Activated CD4-positive, alpha-beta memory T cell treated with anti-CD3 and anti-CD28 coated beads, Interleukin-2, amount 10 ng/mL, durations not matched to agents 7 days and 5 days (primary cell): ENCODE measurements around the gene TLR6. TPM values are rescaled to one million over a fixed set of nuclear protein-coding genes. Genes with fewer than 3 reads are reported as not detected.
A peak's percentile ranks its signal among the peaks of the same experiment; 100 is the strongest.

Experiments
- CTCF ChIA-PET: fragments of 350-600 bp; sonication (Branson Sonifier 250); formaldehyde crosslinking; loops from one replicate; lab custom pipeline; 2021; ENCODE audit warnings: antibody characterized with exemption, inconsistent platforms; lab: Charles Lee
- POLR2A ChIA-PET: fragments of 350-600 bp; sonication (Branson Sonifier 250); formaldehyde crosslinking; loops from one replicate; lab custom pipeline; 2021; ENCODE audit warnings: antibody characterized with exemption; lab: Charles Lee
- DNase-seq: peaks from one replicate; pipeline ENCODE4 v3.0.0-alpha.2; 2020
- H3K27ac Mint-ChIP-seq: one replicate; pipeline ENCODE4 v1.8.0; 2021; ENCODE audit warnings: mild to moderate bottlenecking, mixed read lengths
- H3K27me3 Mint-ChIP-seq: one replicate; pipeline ENCODE4 v1.8.0; 2021; ENCODE audit warnings: mixed read lengths
- H3K36me3 Mint-ChIP-seq: one replicate; pipeline ENCODE4 v1.8.0; 2021; ENCODE audit warnings: low read depth, mixed read lengths
- H3K4me1 Mint-ChIP-seq: one replicate; pipeline ENCODE4 v1.8.0; 2021; ENCODE audit warnings: mixed read lengths
- H3K4me3 Mint-ChIP-seq: one replicate; pipeline ENCODE4 v1.8.0; 2021; ENCODE audit warnings: mild to moderate bottlenecking, mixed read lengths
- H3K9me3 Mint-ChIP-seq: one replicate; pipeline ENCODE4 v1.8.0; 2021; ENCODE audit warnings: mixed read lengths
- total RNA-seq, 2 experiments: library from RNA; stranded (reverse); gene quantifications; one replicate each; pipeline ENCODE4 v1.2.3, GENCODE V29; 2021

TLR6 gene
- total RNA-seq, 2 experiments from 2014 or later, result 3.9 to 5.4 TPM

DNA sequence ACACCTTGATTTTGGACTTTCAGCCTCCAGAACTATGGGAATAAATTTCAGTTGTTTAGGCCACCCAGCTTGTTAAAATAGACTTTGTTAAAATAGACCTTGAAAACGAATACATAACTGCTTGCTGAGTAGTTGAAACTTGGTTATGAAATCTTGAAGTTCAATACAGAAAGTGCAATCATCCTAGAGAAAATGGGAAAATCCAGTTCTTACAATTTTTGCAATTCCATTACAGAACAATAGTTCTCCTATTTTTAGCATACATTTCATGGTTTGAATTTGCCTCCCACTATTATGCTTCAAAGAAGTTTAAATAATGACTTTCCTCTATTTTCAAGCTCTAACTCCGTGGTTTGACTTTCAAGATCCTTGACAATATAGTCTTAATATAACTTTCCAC lies 62.6 kb downstream of the TLR6 start:
- ChIA-PET CTCF (interaction anchor here (1.5 to 4.3 kb wide), 3 partner anchors 10 to 35 kb away, joined by 7 to 18 read pairs (median 11); partner anchors contain the start of genes TLR1 and TLR10), POLR2A (interaction anchor here (0.9 kb wide), 1 partner anchor 42 kb away, joined by 3 read pairs; no protein-coding TSS in a partner anchor)
- DNase-seq, result no peak
- Mint-ChIP-seq H3K4me1 (peaks cover 14% of the 10 kb centered on the region), H3K36me3 (peaks cover 65% of the 10 kb centered on the region), H3K4me3 (no peak overlapping the region), H3K27ac (no peak overlapping the region), H3K9me3 (peaks cover 19% of the 10 kb centered on the region), H3K27me3 (no peaks in the 10 kb centered on the region)

DNA sequence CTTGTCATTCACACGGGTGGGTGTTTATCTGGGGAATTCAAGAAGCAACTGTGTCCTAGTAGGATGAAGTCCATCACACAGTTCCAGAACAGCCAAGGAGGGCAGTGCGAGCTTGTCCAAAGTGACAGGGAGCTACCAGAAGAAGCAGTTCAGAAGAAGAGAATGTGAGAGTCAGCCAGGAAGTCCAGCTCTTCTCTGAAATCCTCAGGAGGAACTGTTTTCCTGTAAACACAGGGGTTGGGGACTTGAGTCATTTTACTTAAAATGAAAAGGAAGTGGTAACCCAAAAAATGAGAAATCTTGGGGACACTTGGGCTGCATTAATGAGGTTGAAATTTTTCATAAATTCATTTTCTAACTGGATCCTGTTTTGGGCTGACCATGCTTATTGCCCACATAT lies 65.6 kb downstream of the TLR6 start:
- POLR2A ChIA-PET, result interaction anchor here (1.0 to 2.6 kb wide), 2 partner anchors 13 to 630 kb away, joined by 4 to 10 read pairs; partner anchors contain the start of gene TLR1
- Mint-ChIP-seq H3K4me1 (peaks cover 14% of the 10 kb centered on the region), H3K27ac (peak overlapping the region; percentile 43), H3K27me3 (no peaks in the 10 kb centered on the region), H3K4me3 (no peak overlapping the region), H3K9me3 (peaks cover 10% of the 10 kb centered on the region), H3K36me3 (peaks cover 37% of the 10 kb centered on the region)
- CTCF ChIA-PET, result interaction anchor here (1.2 to 2.3 kb wide), 3 partner anchors 8 to 69 kb away, joined by 3 to 9 read pairs (median 6); partner anchors contain the start of gene TLR10
- DNase-seq, result no peak

DNA sequence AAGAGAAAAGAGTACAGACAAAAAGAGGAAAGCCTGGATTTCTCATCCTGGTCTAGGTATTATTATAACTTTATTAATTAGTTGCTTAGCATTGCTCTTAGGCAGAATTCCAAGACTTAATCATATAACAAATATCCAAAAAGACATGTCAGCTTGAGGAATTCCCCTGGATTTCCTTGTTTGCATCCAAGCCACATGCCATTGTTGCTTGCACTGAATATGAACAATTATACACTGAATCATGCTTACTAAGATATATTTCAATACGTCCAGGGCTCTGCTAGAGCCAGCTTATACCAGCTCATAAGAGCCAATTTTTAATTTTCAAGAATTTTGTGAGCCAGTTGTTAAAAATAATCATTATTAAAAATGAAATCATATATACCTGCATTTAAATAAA lies 68.3 kb downstream of the TLR6 start:
- no peak overlapping the region for H3K27ac Mint-ChIP-seq
- peaks cover 3% of the 10 kb centered on the region for H3K27me3 Mint-ChIP-seq
- CTCF ChIA-PET, result interaction anchor here (0.7 to 1.8 kb wide), 4 partner anchors 8 to 68 kb away, joined by 3 to 5 read pairs (median 4); partner anchors contain the start of gene TLR6
- H3K36me3 Mint-ChIP-seq, result peaks cover 21% of the 10 kb centered on the region
- H3K4me1 Mint-ChIP-seq, result peaks cover 14% of the 10 kb centered on the region
- peaks cover 5% of the 10 kb centered on the region for H3K9me3 Mint-ChIP-seq
- H3K4me3 Mint-ChIP-seq, result no peak overlapping the region
- POLR2A ChIA-PET, result interaction anchor here (0.6 kb wide), 1 partner anchor 88 kb away, joined by 3 read pairs; no protein-coding TSS in a partner anchor
- DNase-seq, result no peak

DNA sequence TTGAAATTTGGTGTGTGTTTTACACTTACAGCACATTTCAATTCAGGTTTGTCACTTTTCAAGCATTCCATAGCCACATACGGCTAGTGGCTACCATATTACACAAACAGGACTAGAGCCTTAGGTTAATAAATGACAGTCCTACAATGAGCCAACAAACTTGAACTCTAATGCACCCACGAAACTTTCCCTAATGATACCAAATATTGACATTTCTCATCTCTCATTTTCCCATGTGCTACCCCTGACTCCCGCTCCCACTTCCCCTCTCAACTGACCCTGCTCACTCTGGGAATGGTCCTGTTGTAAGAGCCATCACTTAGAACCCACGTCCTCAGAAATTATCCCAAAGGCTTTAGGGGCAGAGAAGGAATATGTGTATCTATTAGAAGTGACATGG lies 68.9 kb downstream of the TLR6 start:
- Mint-ChIP-seq H3K27ac (no peak overlapping the region), H3K4me3 (no peak overlapping the region), H3K4me1 (peaks cover 16% of the 10 kb centered on the region), H3K36me3 (peaks cover 21% of the 10 kb centered on the region), H3K27me3 (peaks cover 5% of the 10 kb centered on the region), H3K9me3 (peaks cover 5% of the 10 kb centered on the region)
- no peak for DNase-seq
- CTCF ChIA-PET, result no interaction called here
- POLR2A ChIA-PET, result no interaction called here

DNA sequence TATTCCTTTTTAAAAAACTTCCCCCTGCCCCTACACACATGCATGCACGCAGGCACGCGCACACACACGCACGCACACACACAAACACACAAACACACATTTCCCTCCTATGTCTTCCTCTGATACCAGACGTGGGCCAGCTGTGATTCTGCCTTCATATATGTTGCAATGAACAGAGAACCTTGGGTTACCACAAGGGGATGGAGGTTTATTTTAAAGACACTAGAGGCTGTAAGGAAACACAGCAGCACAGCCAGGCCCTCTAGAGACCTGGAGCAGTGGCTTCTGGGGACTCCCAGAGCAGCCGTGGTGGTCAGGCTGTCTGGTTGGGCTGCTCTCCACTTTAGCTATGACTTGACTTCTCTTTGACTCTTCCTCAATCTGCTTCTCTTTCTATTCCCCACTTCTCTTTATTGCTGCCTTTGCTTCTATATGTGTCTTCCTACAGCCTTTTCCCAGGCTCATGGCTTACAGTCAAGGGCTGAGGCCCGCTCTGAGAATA lies 70.7 kb downstream of the TLR6 start:
- H3K4me1 Mint-ChIP-seq, result peaks cover 7% of the 10 kb centered on the region
- ChIA-PET POLR2A (interaction anchor here (1.2 kb wide), 2 partner anchors 18 to 20 kb away, joined by 3 read pairs; partner anchors contain the start of gene TLR1), CTCF (interaction anchor here (1.1 to 1.9 kb wide), 3 partner anchors 18 to 75 kb away, joined by 4 to 6 read pairs (median 6); partner anchors contain the start of gene TLR1)

DNA sequence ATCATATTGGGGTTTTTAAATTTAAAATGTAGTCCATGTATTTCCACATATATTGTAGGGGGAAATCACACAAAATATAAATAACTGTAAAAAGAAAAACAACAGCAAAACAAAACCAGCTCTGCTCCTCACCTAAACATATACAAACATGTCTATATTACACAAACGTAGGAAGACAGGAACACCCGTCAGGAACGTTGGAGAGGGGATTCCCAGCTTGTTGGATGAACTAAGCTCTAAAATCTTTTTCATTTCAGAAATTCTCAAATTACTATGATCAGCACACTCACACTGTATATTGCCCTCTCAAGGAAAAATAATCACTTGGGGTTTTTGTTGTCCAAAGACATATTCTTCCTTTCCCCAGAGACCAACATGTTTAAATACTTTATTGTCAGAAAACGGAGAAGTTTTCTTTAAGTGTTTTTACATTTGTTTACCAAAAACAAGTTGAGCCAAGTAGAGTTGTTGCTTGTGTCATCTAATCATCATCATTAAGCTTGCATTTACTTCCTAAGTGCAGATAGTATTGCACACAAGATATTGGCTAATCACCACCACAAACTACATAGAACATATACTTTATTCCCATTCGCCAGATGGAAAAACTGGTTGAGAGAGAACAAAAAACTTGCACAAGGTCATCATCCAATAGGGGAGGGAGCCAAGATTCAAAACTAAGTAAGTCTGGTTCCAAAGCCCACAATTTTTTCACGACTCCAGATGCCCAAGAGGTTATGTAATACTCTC lies 71.4 kb downstream of the TLR6 start:
- no peak overlapping the region for H3K4me3 Mint-ChIP-seq
- H3K27ac Mint-ChIP-seq, result no peak overlapping the region
- peaks cover 6% of the 10 kb centered on the region for H3K27me3 Mint-ChIP-seq
- ChIA-PET POLR2A (interaction anchor here (1.0 to 1.2 kb wide), 3 partner anchors 19 to 69 kb away, joined by 3 read pairs; partner anchors contain the start of gene TLR1), CTCF (interaction anchor here (1.8 to 1.9 kb wide), 2 partner anchors 19 to 75 kb away, joined by 4 to 6 read pairs; no protein-coding TSS in a partner anchor)
- peaks cover 5% of the 10 kb centered on the region for H3K9me3 Mint-ChIP-seq
- peaks cover 8% of the 10 kb centered on the region for H3K36me3 Mint-ChIP-seq
- DNase-seq, result no peak
- H3K4me1 Mint-ChIP-seq, result peaks cover 2% of the 10 kb centered on the region

More for the DNA sequence above, 70.7 kb downstream of the TLR6 start:
- H3K27ac Mint-ChIP-seq, result no peak overlapping the region
- no peak for DNase-seq
- peaks cover 13% of the 10 kb centered on the region for H3K36me3 Mint-ChIP-seq
- no peak overlapping the region for H3K4me3 Mint-ChIP-seq
- H3K9me3 Mint-ChIP-seq, result peaks cover 5% of the 10 kb centered on the region
- H3K27me3 Mint-ChIP-seq, result peaks cover 6% of the 10 kb centered on the region

DNA sequence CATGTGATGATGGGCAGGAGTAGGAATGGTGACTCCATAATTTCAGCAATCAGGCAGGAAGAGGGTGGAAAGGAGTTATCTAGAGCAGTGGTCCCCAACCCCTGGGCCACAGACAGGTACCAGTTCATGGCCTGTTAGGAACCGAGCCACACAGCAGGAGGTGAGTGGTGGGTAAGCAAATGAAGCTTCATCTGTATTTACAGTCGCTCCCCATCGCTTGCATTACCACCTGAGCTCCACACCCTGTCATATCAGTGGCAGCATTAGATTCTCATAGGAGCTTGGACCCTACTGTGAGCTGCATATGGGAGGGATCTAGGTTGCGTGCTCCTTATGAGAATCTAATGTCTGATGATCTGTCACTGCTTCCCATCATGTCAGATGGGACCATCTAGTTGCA lies 72.5 kb downstream of the TLR6 start:
- Mint-ChIP-seq H3K27ac (no peak overlapping the region), H3K4me1 (peaks cover 2% of the 10 kb centered on the region), H3K36me3 (no peaks in the 10 kb centered on the region), H3K27me3 (peaks cover 6% of the 10 kb centered on the region), H3K9me3 (no peaks in the 10 kb centered on the region), H3K4me3 (no peak overlapping the region)
- CTCF ChIA-PET, result interaction anchor here (1.0 to 2.0 kb wide), 5 partner anchors 15 to 77 kb away, joined by 4 to 6 read pairs (median 4); no protein-coding TSS in a partner anchor
- no peak for DNase-seq
- POLR2A ChIA-PET, result no interaction called here

DNA sequence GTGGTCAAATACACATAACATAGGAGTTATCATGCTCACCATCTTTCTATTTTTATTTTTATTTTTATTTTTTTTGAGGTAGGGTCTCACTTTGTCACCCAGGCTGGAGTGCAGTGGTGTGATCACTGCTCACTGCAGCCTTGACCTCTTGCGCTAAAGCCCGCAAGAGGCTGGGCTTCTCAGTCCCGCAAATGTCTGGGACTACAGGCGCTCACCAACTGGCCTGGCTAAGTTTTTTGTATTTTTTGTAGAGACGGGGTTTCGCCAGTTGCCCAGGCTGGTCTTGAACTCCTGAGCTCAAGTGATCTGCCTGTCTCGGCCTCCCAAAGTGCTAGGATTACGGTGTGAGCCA lies 73.5 kb downstream of the TLR6 start:
- H3K4me3 Mint-ChIP-seq, result no peak overlapping the region
- no peaks in the 10 kb centered on the region for H3K36me3 Mint-ChIP-seq
- POLR2A ChIA-PET, result interaction anchor here (1.8 kb wide), 1 partner anchor 21 kb away, joined by 8 read pairs; the partner anchor contains the start of gene TLR1
- no peaks in the 10 kb centered on the region for H3K9me3 Mint-ChIP-seq
- CTCF ChIA-PET, result interaction anchor here (0.8 to 4.1 kb wide), 20 partner anchors 8 to 603 kb away, joined by 3 to 74 read pairs (median 6); partner anchors contain the start of genes TLR1 and TLR6
- H3K27me3 Mint-ChIP-seq, result peaks cover 6% of the 10 kb centered on the region
- no peak for DNase-seq
- no peak overlapping the region for H3K27ac Mint-ChIP-seq
- H3K4me1 Mint-ChIP-seq, result peaks cover 2% of the 10 kb centered on the region

DNA sequence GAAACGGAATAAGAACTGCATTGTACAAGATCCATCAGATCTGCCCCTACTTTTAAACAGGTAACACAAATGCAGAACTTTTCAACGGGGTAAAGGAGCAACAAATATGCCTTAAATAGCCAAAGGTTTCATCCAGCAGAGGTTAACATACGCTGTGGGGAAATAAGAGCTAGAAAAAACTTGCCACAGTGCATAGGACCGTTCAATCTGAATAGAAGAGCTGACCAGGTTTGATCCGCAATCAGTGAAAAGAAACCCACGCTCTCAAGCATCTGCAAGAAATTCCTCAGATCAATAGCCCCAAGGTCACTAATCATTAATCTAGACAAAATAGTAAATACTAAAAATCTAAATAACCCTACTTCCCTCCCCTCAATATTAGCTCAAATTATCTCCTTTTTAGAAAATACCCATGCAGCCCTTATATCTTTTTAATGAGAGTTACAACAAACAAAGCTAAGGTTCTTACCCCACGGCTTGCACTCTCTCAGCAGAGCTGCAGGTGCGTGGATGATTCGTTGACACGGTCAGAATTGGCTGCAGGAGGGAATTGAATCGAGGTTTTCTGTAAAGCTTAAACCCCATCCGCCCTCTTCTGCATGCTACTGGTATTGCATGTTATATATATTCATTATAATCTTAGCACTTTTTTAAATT lies 74.0 kb downstream of the TLR6 start, which contains the start of gene TLR10:
Gene TLR10, minus strand, starts transcription at position 539 of the 657 bp plus-strand sequence. CDS start 7,400 bp downstream, outside the sequence.
- ChIA-PET POLR2A (interaction anchor here (1.2 to 1.8 kb wide), 2 partner anchors 22 to 23 kb away, joined by 3 to 8 read pairs; partner anchors contain the start of gene TLR1), CTCF (interaction anchor here (0.7 to 4.1 kb wide), 23 partner anchors 9 to 603 kb away, joined by 3 to 74 read pairs (median 5); partner anchors contain the start of genes TLR1 and TLR6)
- Mint-ChIP-seq H3K27ac (no peak within 1 kb of the TSS), H3K4me3 (no peak within 1 kb of the TSS), H3K27me3 (peaks cover 6% of the 10 kb centered on the region), H3K9me3 (no peaks in the 10 kb centered on the region), H3K4me1 (peaks cover 2% of the 10 kb centered on the region), H3K36me3 (no peaks in the 10 kb centered on the region)
- DNase-seq, result peak; percentile 32

DNA sequence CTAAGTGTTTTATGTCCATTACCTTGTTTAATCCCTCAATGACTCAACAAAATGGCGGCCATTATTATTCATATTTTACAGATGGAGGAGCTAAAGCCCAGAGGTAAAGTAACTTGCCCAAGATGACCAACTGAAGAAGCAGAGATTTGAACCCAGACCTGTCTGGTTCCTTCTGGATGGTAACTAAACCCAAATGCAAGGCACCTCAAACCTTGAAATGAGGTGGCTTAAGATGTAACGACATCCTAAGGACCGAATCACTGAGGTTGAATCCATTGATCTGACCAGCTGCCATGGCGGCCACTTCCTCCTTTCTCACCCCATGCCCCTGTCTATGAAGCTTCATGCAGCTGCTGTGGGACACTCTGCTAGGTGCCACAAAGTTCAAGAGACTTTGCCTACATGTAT lies 74.8 kb downstream of the TLR6 start:
- Mint-ChIP-seq H3K9me3 (no peaks in the 10 kb centered on the region), H3K4me3 (no peak overlapping the region), H3K27ac (no peak overlapping the region), H3K27me3 (peaks cover 6% of the 10 kb centered on the region), H3K4me1 (peaks cover 2% of the 10 kb centered on the region), H3K36me3 (no peaks in the 10 kb centered on the region)
- CTCF ChIA-PET, result interaction anchor here (0.8 to 4.1 kb wide), 16 partner anchors 12 to 602 kb away, joined by 3 to 74 read pairs (median 6); partner anchors contain the start of gene TLR1
- DNase-seq, result no peak
- POLR2A ChIA-PET, result interaction anchor here (1.2 to 1.8 kb wide), 2 partner anchors 22 kb away, joined by 3 to 8 read pairs; partner anchors contain the start of gene TLR1

DNA sequence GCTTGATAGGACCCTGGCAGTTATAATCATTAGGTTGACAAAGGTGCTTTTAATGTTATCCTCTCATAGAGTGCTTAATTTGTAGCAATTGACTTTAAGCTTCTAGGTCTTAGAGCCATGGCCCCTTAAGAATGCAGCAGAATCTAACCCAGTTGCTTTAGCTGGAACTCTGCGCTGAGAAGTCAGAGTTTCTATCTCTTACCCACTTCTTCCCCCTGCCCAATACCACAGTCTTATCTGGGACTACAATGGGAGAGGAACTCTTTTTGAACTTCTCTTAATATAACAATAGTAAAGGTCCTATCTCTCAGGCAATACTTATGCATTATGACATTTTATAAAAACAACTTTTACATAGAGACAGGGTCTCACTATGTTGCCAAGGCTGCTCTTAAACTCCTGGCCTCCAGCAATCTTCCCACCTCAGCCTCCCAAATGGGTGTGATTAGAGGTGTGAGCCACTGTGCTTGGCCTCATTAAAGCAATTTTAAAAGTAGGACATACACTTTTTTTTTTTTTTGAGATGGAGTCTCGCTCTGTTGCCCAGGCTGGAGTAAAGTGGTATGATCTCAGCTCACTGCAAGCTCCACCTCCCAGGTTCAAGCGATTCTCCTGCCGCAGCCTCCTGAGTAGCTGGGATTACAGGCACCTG lies 75.7 kb downstream of the TLR6 start:
- Mint-ChIP-seq H3K9me3 (no peaks in the 10 kb centered on the region), H3K4me1 (peaks cover 2% of the 10 kb centered on the region), H3K27ac (no peak overlapping the region), H3K4me3 (no peak overlapping the region), H3K36me3 (no peaks in the 10 kb centered on the region), H3K27me3 (peaks cover 6% of the 10 kb centered on the region)
- DNase-seq, result no peak
- CTCF ChIA-PET, result interaction anchor here (0.8 to 4.1 kb wide), 6 partner anchors 8 to 601 kb away, joined by 3 to 74 read pairs (median 11); partner anchors contain the start of gene TLR1
- POLR2A ChIA-PET, result interaction anchor here (1.2 to 1.8 kb wide), 2 partner anchors 21 to 23 kb away, joined by 3 to 8 read pairs; partner anchors contain the start of gene TLR1
